ENCODE results near the gene PCDHB3.
"Not testable (repeated sequence)": the region's sequence is repeated elsewhere in the genome, so short reads cannot be mapped to it uniquely, and the experiment has no call there.

- TF ChIP-seq POLR2AphosphoS5 (IDR thresholded peaks at IDR 0.05; ENCODE audit: low read depth, low read length); TAF1 (IDR thresholded peaks at IDR 0.05; ENCODE audit: low read depth, low read length); POLR2A (IDR thresholded peaks at IDR 0.05; ENCODE audit: low read depth, low read length); SPI1 (IDR thresholded peaks at IDR 0.05; ENCODE audit: low read depth, low read length); PAX5 (IDR thresholded peaks at IDR 0.05; ENCODE audit: insufficient read depth, low read length, severe bottlenecking): not testable (repeated sequence)
Observed at GRCh38 chr5:141151632-141152031, 51.4 kb downstream of the PCDHB3 start.
